Uterus (tissue), 4 donors: ENCODE measurements around the gene SLC4A1AP. TPM values are rescaled to one million over a fixed set of nuclear protein-coding genes. Genes with fewer than 3 reads are reported as not detected.
"Not testable (repeated sequence)": the region's sequence is repeated elsewhere in the genome, so short reads cannot be mapped to it uniquely, and the experiment has no call there.

Experiments
- DNase-seq, 2 donors: peaks; one replicate each; pipeline ENCODE4 v3.0.0-alpha.2; 2019 to 2020
- H3K27ac ChIP-seq, 2 donors: fragments of 200-600 bp; sonication (generic); 1 replicate in 1 of 2; 2 replicates in 1 of 2; pipeline ENCODE4 v1.5.1; 2016 to 2018
- H3K27me3 ChIP-seq, 2 donors: fragments of 200-600 bp; sonication (generic); one replicate each; pipeline ENCODE4 v1.5.1; 2018 to 2019; ENCODE audit warnings: control low read depth in 1 of 2
- H3K36me3 ChIP-seq, 2 donors: fragments of 200-600 bp; sonication (generic); one replicate each; pipeline ENCODE4 v1.5.1; 2019; ENCODE audit warnings: control low read depth in 1 of 2
- H3K4me1 ChIP-seq, 2 donors: fragments of 200-600 bp; sonication (generic); one replicate each; pipeline ENCODE4 v1.5.1; 2018 to 2019; ENCODE audit warnings: control low read depth in 1 of 2
- H3K4me3 ChIP-seq, 2 donors: fragments of 200-600 bp; sonication (generic); 1 replicate in 1 of 2; 2 replicates in 1 of 2; pipeline ENCODE4 v1.5.1; 2018 to 2019; ENCODE audit warnings: mild to moderate bottlenecking in 1 of 2
- H3K9me3 ChIP-seq, 2 donors: fragments of 200-600 bp; sonication (generic); one replicate each; pipeline ENCODE4 v1.5.1; 2019; ENCODE audit warnings: control low read depth in 1 of 2
- CTCF ChIP-seq, 4 experiments: fragments of 200-600 bp in 2 of 4; fragments of 450-650 bp in 2 of 4; sonication (generic) in 2 of 4; IDR thresholded peaks; one replicate each; pipeline ENCODE4 v1.5.1; 2016 to 2019; ENCODE audit warnings: antibody characterized with exemption in 4 of 4, mild to moderate bottlenecking in 2 of 4, moderate library complexity in 1 of 4
- POLR2A ChIP-seq, 2 donors: fragments of 450-650 bp; IDR thresholded peaks; one replicate each; pipeline ENCODE4 v1.6.1; 2016; ENCODE audit warnings: antibody characterized with exemption in 2 of 2, mild to moderate bottlenecking in 1 of 2, moderate library complexity in 1 of 2
- intact Hi-C: fragments of 100-400 bp; cut with DNase I; formaldehyde crosslinking; loops from one replicate; pipeline ENCODE4 v1.15.1; 2023; ENCODE audit warnings: low total_unique reads
- total RNA-seq, 4 donors: library from RNA; depleted of rRNA in 3 of 4; stranded (reverse); fragments of >200 nt in 3 of 4; gene quantifications; one replicate each; pipeline versions ENCODE4 v1.1.0 to v1.2.4, GENCODE V29; 2014 to 2023
- donor health status: DM: yes; HTN: yes; CAD: no.

The SLC4A1AP gene
- total RNA-seq, 4 donors from 2014 or later, result 15.0 to 23.8 (median 23.1) TPM

GRCh38 chr2:27622921-27623384, 40.7 kb upstream of the SLC4A1AP start:
- no peak for DNase-seq
- Histone ChIP-seq H3K4me1 (no peaks in the 10 kb centered on the region), H3K36me3 (no peaks in the 10 kb centered on the region), H3K27ac (no peak overlapping the region), H3K4me3 (no peak overlapping the region), H3K9me3 (no peaks in the 10 kb centered on the region), H3K27me3 (no peaks in the 10 kb centered on the region)
- TF ChIP-seq POLR2A (IDR thresholded peaks at IDR 0.05), result no peak
- TF ChIP-seq CTCF (IDR thresholded peaks at IDR 0.05), result no peak
- intact Hi-C loops, result no loop called here

- Histone ChIP-seq H3K4me1 (no peaks in the 10 kb centered on the region), H3K9me3 (no peaks in the 10 kb centered on the region), H3K36me3 (no peaks in the 10 kb centered on the region), H3K27ac (no peak overlapping the region), H3K4me3 (no peak overlapping the region), H3K27me3 (no peaks in the 10 kb centered on the region)
- TF ChIP-seq POLR2A (IDR thresholded peaks at IDR 0.05) (no peak), CTCF (IDR thresholded peaks at IDR 0.05) (no peak)
- intact Hi-C loops, result no loop called here
- no peak for DNase-seq
These were observed 38.7 kb upstream of the SLC4A1AP start for GRCh38 chr2:27624943-27625342.

GRCh38 chr2:27626323-27626722, 37.4 kb upstream of the SLC4A1AP start:
- H3K4me1 ChIP-seq, H3K36me3 ChIP-seq, H3K4me3 ChIP-seq, H3K27me3 ChIP-seq, H3K9me3 ChIP-seq, DNase-seq, intact Hi-C loops: not testable (repeated sequence)
- H3K27ac ChIP-seq, result peak overlapping the region in 1 of 2 donors; percentile 3

GRCh38 chr2:27626921-27627320, 36.8 kb upstream of the SLC4A1AP start:
- H3K4me3 ChIP-seq, H3K27ac ChIP-seq, intact Hi-C loops, H3K9me3 ChIP-seq, H3K4me1 ChIP-seq, DNase-seq, H3K36me3 ChIP-seq, H3K27me3 ChIP-seq: not testable (repeated sequence)

- Histone ChIP-seq H3K36me3 (no peaks in the 10 kb centered on the region), H3K27ac (peak overlapping the region; percentile 64 to 68), H3K9me3 (no peaks in the 10 kb centered on the region), H3K4me1 (no peaks in the 10 kb centered on the region), H3K27me3 (no peaks in the 10 kb centered on the region), H3K4me3 (peak overlapping the region; percentile 62 to 68)
- TF ChIP-seq CTCF (IDR thresholded peaks at IDR 0.05), result no peak
- TF ChIP-seq POLR2A (IDR thresholded peaks at IDR 0.05), result no peak
- intact Hi-C loops, result no loop called here
- no peak for DNase-seq
These were observed 35.5 kb upstream of the SLC4A1AP start for GRCh38 chr2:27627963-27628766.

GRCh38 chr2:27628767-27629709, 34.7 kb upstream of the SLC4A1AP start, which contains the start of the genes CCDC121 and GPN1:
TSS of gene CCDC121 (minus strand) at chr2:27629012. CDS start at chr2:27627799, 1,213 bp downstream.
TSS of gene GPN1 (plus strand) at chr2:27629050. CDS start at chr2:27629059, 9 bp downstream.
- peak; percentile 32 to 52 for TF ChIP-seq POLR2A (IDR thresholded peaks at IDR 0.05)
- no peak for TF ChIP-seq CTCF (IDR thresholded peaks at IDR 0.05)
- H3K36me3 ChIP-seq, result no peaks in the 10 kb centered on the region
- no peaks in the 10 kb centered on the region for H3K27me3 ChIP-seq
- H3K27ac ChIP-seq, result peak within 1 kb of the TSS; percentile 64 to 68
- intact Hi-C loops, result no loop called here
- H3K4me3 ChIP-seq, result peak within 1 kb of the TSS; percentile 62 to 68
- peak; percentile 78 for DNase-seq
- H3K4me1 ChIP-seq, result no peaks in the 10 kb centered on the region
- no peaks in the 10 kb centered on the region for H3K9me3 ChIP-seq

GRCh38 chr2:27630257-27630656, 33.4 kb upstream of the SLC4A1AP start:
- H3K4me3 ChIP-seq, H3K9me3 ChIP-seq, H3K27ac ChIP-seq, intact Hi-C loops, H3K27me3 ChIP-seq, H3K36me3 ChIP-seq, H3K4me1 ChIP-seq, DNase-seq: not testable (repeated sequence)
